BLaER1 treated with 17β-estradiol and CSF1 and Interleukin-3, amounts not matched to agents 10 nM and 100 nM (cell line): ENCODE measurements around the gene CABCOCO1.
A peak's percentile ranks its signal among the peaks of the same experiment; 100 is the strongest.

Source experiments
- H3K27ac ChIP-seq, 11 experiments: shearing (Covaris generic); formaldehyde crosslinking; 2 replicates each; pipeline ENCODE4 v1.8.1; 2022
- H3K27me3 ChIP-seq, 11 experiments: shearing (Covaris generic); formaldehyde crosslinking; 2 replicates each; pipeline ENCODE4 v1.8.1; 2022
- H3K36me3 ChIP-seq, 11 experiments: shearing (Covaris generic); formaldehyde crosslinking; 2 replicates each; pipeline ENCODE4 v1.8.1; 2022
- H3K4me1 ChIP-seq, 10 experiments: shearing (Covaris generic); formaldehyde crosslinking; 2 replicates each; pipeline ENCODE4 v1.8.1; 2022
- H3K4me2 ChIP-seq, 11 experiments: shearing (Covaris generic); formaldehyde crosslinking; 2 replicates each; pipeline ENCODE4 v1.8.1; 2022
- H3K4me3 ChIP-seq, 10 experiments: shearing (Covaris generic); formaldehyde crosslinking; 2 replicates each; pipeline ENCODE4 v1.8.1; 2022
- H3K9ac ChIP-seq, 11 experiments: shearing (Covaris generic); formaldehyde crosslinking; 2 replicates each; pipeline ENCODE4 v1.8.1; 2022
- H3K9me3 ChIP-seq, 11 experiments: shearing (Covaris generic); formaldehyde crosslinking; replicated peaks in 1 of 11; 2 replicates each; pipeline ENCODE4 v1.8.1; 2022
- H4K20me1 ChIP-seq, 11 experiments: shearing (Covaris generic); formaldehyde crosslinking; 2 replicates each; pipeline ENCODE4 v1.8.1; 2022
- Cebpa-rat ChIP-seq, 11 experiments: shearing (Covaris generic); IDR thresholded peaks; 2 replicates each; pipeline ENCODE4 v1.8.1; 2022

The CABCOCO1 gene

GRCh38 chr10:61786728-61787127 lies 124.0 kb downstream of the CABCOCO1 start:
- H4K20me1 ChIP-seq, result no peaks in the 10 kb centered on the region
- H3K4me3 ChIP-seq, result no peak overlapping the region
- H3K36me3 ChIP-seq, result no peaks in the 10 kb centered on the region
- peak overlapping the region in 4 of 11 experiments; percentile 1 to 65 (median 29); a peak in 6 of 22 replicates for H3K4me2 ChIP-seq
- H3K27ac ChIP-seq, result no peak overlapping the region
- no peak for TF ChIP-seq Cebpa-rat (IDR thresholded peaks at IDR 0.05)
- H3K4me1 ChIP-seq, result peaks cover 0 to 7% (median 0%) of the 10 kb centered on the region in 10 experiments; a peak in 4 of 20 replicates
- no peak overlapping the region for H3K9ac ChIP-seq
- no peaks in the 10 kb centered on the region for H3K27me3 ChIP-seq
- H3K9me3 ChIP-seq, result no peaks in the 10 kb centered on the region

DNA sequence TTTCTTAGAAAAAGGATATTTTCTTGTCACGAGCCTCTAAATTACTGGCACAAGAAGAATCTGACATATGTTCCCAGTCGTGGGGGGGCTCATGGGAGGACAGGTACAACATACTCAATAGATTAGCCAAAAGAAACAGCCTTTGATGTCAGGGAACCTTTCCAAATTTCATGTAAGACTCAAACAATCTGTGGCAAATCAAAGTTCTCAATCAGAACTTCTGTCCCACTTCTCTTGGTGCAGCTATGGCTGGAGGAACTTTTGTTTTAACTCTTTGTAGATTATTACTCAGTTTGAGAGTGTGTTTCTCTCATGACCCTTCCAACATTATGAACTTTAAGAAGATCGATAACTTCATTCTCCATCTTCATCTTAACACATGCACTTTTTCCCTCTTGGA lies 124.4 kb downstream of the CABCOCO1 start:
- TF ChIP-seq Cebpa-rat (IDR thresholded peaks at IDR 0.05), result no peak
- Histone ChIP-seq H3K9ac (no peak overlapping the region), H3K27me3 (no peaks in the 10 kb centered on the region), H3K36me3 (no peaks in the 10 kb centered on the region), H3K4me2 (peak overlapping the region in 3 of 11 experiments; percentile 24 to 65 (median 34); a peak in 6 of 22 replicates), H3K27ac (no peak overlapping the region), H3K4me3 (no peak overlapping the region), H3K9me3 (no peaks in the 10 kb centered on the region), H4K20me1 (no peaks in the 10 kb centered on the region), H3K4me1 (peaks cover 0 to 7% (median 0%) of the 10 kb centered on the region in 10 experiments; a peak in 4 of 20 replicates)

- no peak for TF ChIP-seq Cebpa-rat (IDR thresholded peaks at IDR 0.05)
- H3K9me3 ChIP-seq, result no peaks in the 10 kb centered on the region
- H3K36me3 ChIP-seq, result no peaks in the 10 kb centered on the region
Measured at GRCh38 chr10:61789031-61789430, 126.3 kb downstream of the CABCOCO1 start.

DNA sequence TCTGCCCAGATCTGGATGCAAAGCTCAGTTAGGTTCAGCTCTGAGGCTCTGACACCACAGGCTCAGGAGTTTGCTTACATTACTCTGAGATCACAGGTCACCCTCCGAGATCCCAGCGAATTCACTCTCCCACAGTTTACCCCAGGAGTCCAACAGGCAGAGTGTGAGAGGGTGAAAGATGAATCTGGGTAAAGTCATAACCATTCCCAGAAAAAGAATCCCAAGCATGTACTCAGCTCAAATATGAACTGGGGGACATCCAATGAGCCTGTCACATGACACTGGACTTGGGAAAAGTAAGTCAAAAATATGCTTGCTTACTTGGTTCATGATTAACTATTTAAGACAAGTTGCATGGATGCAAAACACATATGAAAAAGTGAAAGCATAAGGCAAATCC lies 128.5 kb downstream of the CABCOCO1 start:
- Histone ChIP-seq H3K9ac (no peak overlapping the region), H3K27ac (no peak overlapping the region), H3K36me3 (no peaks in the 10 kb centered on the region), H3K9me3 (no peaks in the 10 kb centered on the region), H3K27me3 (no peaks in the 10 kb centered on the region), H3K4me1 (peaks cover 0 to 7% (median 0%) of the 10 kb centered on the region in 10 experiments; a peak in 4 of 20 replicates), H4K20me1 (no peaks in the 10 kb centered on the region), H3K4me3 (no peak overlapping the region), H3K4me2 (no peak overlapping the region)
- no peak for TF ChIP-seq Cebpa-rat (IDR thresholded peaks at IDR 0.05)

More at GRCh38 chr10:61789031-61789430, 126.3 kb downstream of the CABCOCO1 start:
- Histone ChIP-seq H3K9ac (no peak overlapping the region), H3K27ac (no peak overlapping the region), H3K4me1 (peaks cover 0 to 7% (median 0%) of the 10 kb centered on the region in 10 experiments; a peak in 4 of 20 replicates), H3K4me3 (no peak overlapping the region), H3K27me3 (no peaks in the 10 kb centered on the region), H4K20me1 (no peaks in the 10 kb centered on the region), H3K4me2 (no peak overlapping the region)

- H3K4me2 ChIP-seq, result no peak overlapping the region
- H4K20me1 ChIP-seq, result no peaks in the 10 kb centered on the region
- no peak overlapping the region for H3K4me3 ChIP-seq
- no peak overlapping the region for H3K27ac ChIP-seq
- H3K27me3 ChIP-seq, result no peaks in the 10 kb centered on the region
- no peaks in the 10 kb centered on the region for H3K4me1 ChIP-seq
- H3K36me3 ChIP-seq, result no peaks in the 10 kb centered on the region
- TF ChIP-seq Cebpa-rat (IDR thresholded peaks at IDR 0.05), result no peak
- H3K9me3 ChIP-seq, result no peaks in the 10 kb centered on the region
- H3K9ac ChIP-seq, result no peak overlapping the region
Measured at GRCh38 chr10:61792097-61792716, 129.5 kb downstream of the CABCOCO1 start.

GRCh38 chr10:61792921-61793320 lies 130.2 kb downstream of the CABCOCO1 start:
- no peak overlapping the region for H3K4me3 ChIP-seq
- H3K27ac ChIP-seq, result no peak overlapping the region
- no peaks in the 10 kb centered on the region for H3K27me3 ChIP-seq
- H3K9me3 ChIP-seq, result no peaks in the 10 kb centered on the region
- H3K4me1 ChIP-seq, result no peaks in the 10 kb centered on the region
- H3K4me2 ChIP-seq, result no peak overlapping the region
- H4K20me1 ChIP-seq, result no peaks in the 10 kb centered on the region
- no peak overlapping the region for H3K9ac ChIP-seq
- TF ChIP-seq Cebpa-rat (IDR thresholded peaks at IDR 0.05), result no peak
- H3K36me3 ChIP-seq, result no peaks in the 10 kb centered on the region

DNA sequence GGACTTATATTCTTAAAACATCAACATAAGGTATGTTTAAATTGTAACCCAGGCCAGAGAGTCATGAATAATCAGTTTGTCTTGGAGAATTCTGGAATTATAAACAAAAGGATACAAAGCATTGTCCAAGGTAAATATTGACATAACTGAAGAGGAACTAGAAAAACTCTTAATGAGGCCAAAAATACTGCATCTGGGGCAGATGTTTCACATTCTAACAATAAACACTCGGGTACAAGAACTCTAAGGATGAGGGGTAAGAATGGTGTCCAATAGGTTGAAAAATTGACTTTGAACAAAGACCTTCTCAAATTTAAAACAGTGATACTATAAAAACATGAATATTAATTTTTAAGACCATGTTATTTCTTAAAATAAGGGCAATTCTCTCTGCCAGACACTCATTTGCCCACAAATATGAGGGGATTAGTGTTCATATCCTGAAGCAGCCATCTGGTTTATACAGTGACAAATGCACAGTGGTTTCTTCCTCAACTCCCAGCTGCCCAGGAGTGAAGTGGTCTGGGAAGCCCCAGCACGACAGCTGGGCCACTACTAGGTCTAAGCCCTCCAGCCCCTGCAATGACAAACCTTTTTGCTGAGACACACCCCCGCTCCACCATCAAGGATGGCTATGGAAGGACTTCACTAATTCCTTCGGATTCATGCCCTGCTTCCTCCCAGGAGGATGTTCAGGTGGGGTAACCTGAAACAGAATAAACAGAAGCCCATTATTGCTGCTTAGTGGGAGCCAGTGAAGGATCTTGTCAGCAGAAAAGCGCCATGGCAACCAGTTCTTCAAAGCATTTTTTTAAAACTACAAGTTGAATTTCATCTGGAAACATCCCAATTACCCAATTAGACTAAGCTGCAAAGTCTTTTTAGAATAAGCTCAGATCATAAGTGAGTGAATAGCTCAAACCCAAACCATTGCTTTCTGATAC lies 131.3 kb downstream of the CABCOCO1 start:
- no peak overlapping the region for H3K27ac ChIP-seq

DNA sequence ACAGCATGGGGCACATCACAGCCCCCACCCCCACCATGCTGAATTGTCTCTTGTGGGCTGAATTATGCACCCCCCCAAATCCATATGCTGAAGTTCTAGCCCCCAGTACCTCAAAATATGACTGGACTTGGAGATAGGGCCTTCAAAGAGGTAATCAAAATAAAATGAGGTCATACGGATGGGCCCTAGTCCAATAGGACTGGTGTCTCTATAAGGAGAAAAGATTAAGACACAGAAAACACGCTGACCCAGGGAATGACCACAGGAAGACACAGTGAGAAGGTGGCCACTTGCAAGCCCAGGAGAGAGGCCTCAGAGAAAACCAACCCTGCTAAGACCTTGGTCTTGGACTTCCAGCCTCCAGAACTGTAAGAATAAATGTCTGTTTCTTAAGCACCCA lies 132.4 kb downstream of the CABCOCO1 start:
- Histone ChIP-seq H3K9ac (no peak overlapping the region), H3K36me3 (no peaks in the 10 kb centered on the region), H3K27ac (no peak overlapping the region), H3K4me3 (no peak overlapping the region), H3K4me2 (no peak overlapping the region), H3K9me3 (no peaks in the 10 kb centered on the region), H4K20me1 (no peaks in the 10 kb centered on the region), H3K4me1 (no peaks in the 10 kb centered on the region), H3K27me3 (no peaks in the 10 kb centered on the region)
- no peak for TF ChIP-seq Cebpa-rat (IDR thresholded peaks at IDR 0.05)

More for the DNA sequence above, 131.3 kb downstream of the CABCOCO1 start:
- H3K4me2 ChIP-seq, result no peak overlapping the region
- no peaks in the 10 kb centered on the region for H3K9me3 ChIP-seq
- no peaks in the 10 kb centered on the region for H3K36me3 ChIP-seq
- H4K20me1 ChIP-seq, result no peaks in the 10 kb centered on the region
- no peaks in the 10 kb centered on the region for H3K4me1 ChIP-seq
- H3K27me3 ChIP-seq, result no peaks in the 10 kb centered on the region
- no peak overlapping the region for H3K9ac ChIP-seq
- H3K4me3 ChIP-seq, result no peak overlapping the region
- TF ChIP-seq Cebpa-rat (IDR thresholded peaks at IDR 0.05), result no peak

- Histone ChIP-seq H3K9ac (no peak overlapping the region), H3K27ac (no peak overlapping the region), H3K36me3 (no peaks in the 10 kb centered on the region), H3K4me2 (no peak overlapping the region), H3K4me3 (no peak overlapping the region), H3K4me1 (no peaks in the 10 kb centered on the region), H3K9me3 (no peaks in the 10 kb centered on the region), H3K27me3 (no peaks in the 10 kb centered on the region), H4K20me1 (no peaks in the 10 kb centered on the region)
- no peak for TF ChIP-seq Cebpa-rat (IDR thresholded peaks at IDR 0.05)
Measured at GRCh38 chr10:61795551-61795950, 132.8 kb downstream of the CABCOCO1 start.
